GM21786 (cell line): ENCODE measurements around the gene CD226.
"Not testable (repeated sequence)": the region's sequence is repeated elsewhere in the genome, so short reads cannot be mapped to it uniquely, and the experiment has no call there.

Experiments used
- ATAC-seq: cut with Tn5 transposase; IDR thresholded peaks from one replicate; pipeline ENCODE4 v1.9.1; 2021; ENCODE audit not compliant: unreplicated experiment

The CD226 gene

DNA sequence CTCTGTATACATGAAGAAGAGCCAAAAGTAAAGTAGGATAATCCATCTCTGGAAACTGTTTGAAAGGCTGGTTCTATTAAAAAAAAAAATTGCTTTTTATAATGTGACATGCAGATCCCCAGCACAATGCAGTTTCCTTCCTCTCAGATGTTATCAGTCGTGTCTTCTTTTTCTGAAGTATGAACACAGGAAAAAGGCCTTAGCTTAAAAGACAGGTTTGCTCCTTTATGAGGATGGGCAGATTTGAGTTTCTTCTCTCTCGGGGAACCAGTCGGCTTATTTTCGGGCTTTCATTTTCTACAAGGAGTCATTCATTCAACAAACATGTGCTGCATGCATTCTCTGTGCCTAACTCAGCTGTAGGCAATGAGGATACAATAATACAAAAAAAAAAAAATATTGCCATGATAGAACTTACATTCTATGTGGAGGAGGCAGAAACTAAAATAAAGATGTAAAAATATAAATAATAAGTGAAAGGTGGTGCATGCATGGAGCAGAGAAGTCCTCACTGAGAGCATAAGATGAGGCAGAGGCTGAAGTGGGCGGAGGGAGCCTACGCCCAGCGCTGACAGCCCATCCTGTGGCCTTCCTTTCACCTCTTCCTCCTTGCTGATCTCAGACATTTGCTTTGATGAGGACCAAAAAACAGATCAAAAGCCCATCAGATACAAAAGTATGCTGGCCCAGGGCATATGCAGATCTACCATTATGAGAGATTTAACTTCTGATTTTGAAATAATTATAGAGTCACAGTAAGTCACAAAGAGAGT, at the start of gene CD226:
CD226 (minus strand) TSS at position 513 of the 773 bp plus-strand sequence; CDS start at position 46, 467 bp downstream.
- ATAC-seq, result peak; percentile 40

DNA sequence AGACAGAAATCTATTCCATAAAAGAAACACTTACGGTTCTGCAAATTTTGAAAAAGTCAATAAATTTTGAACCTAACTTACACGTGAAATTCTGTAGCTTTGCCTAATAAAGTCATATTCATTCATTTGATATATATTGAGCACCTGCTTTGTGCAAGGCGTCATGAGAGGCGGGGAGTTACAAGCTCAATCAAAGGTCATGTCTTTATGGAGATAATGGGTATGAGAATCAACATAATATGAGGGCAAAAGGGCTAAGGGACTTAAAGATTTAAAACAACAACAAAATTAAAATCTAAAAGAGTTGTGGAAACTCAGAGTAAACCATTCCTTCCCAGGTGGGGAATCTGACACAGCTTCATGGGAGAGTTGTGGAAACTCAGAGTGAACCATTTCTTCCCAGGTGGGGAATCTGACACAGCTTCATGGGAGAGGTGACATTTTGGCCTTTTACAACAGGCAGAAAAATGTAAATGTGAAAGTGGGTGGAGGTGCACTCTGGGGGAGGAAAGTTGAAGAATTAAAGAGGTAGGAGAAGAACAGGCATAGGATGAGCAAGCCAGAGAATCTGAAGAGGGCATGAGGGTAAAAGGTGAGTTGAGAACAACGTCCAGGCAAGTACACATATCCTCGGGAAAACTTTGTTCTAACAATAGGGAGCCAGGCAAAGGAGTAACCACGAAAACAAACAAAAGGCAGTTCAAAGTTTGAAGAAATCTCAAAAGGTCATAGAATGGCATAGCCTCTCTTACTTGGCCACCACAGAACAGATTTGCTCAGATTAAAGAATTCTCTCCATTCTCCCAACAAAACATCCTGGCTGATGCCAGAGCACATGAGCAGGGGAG, 49.5 kb upstream of the CD226 start:
- no peak for ATAC-seq

DNA sequence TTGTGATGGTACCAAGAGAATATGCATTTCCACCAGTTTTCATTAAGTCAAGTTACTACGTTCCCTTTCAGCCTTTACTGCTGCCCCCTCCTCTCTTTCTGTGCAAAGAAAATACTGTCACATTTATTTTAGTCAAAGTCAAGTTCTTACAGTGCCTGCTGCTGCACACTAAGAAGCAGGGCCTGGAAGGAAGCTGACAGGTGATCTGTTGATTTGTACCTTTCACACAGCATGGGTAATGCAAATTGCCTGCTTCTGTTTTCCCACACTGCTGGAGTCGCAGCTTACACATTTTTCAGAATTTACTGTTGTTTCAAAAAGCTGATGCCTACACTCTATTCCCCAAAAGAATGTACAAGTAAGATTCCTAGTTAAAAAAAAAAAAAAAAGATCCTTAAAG, 48.7 kb upstream of the CD226 start:
- no peak for ATAC-seq

DNA sequence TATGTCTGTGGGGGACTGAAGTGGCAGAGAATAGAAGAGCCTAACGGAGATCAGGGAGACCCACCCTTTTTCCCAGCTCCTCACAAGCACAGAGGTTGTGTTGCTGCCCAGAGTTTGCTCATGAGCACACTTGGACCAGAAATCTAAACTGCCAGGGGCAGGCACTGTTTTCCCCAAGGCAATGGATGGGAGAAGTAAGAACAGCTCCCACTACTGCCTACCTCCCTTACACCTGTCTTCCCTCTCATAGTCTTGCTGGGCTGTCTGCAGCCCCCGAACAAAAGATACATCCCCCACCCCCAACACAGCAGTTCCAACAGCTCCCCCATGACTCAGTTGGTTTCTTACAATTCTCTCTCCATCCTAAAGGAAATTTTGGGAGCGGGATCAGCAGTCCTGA, 48.1 kb upstream of the CD226 start:
- no peak for ATAC-seq

DNA sequence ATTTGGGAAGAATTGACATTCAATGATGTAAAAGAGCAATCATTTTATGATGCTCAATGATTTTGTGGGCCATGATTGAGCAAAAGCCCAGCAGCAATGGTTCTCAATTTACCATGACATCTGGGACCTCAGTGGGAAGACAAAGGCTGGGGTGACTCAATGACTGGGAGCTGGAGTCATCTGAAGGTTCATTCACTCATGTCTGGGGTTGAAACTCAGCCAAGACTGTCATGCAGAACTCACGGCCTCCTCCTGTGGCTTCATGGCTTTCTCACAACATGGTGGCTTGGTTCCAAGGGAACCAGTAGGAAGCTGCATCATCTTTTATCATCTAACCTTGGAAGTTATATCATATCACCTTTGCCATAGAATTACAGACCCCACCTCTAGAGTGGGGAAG, 45.1 kb upstream of the CD226 start:
- ATAC-seq, result no peak

DNA sequence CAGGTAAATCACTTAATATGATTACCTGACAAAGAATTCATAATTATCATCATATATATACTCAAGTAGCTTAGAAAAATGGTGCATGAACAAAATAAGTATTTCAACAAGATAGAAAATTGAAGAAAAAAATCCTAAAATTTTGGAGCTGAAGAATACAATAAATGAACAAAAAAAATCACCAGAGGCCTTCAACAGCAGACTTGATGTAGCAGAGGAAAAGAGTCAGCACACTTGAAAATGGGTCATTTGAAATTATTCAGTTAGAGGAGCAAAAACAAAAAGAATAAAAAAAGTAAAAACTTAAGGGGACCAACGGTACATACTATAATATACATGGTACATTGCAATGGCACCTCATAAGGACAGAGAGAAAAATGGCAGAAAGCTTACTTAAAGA, 40.2 kb upstream of the CD226 start:
- no peak for ATAC-seq

DNA sequence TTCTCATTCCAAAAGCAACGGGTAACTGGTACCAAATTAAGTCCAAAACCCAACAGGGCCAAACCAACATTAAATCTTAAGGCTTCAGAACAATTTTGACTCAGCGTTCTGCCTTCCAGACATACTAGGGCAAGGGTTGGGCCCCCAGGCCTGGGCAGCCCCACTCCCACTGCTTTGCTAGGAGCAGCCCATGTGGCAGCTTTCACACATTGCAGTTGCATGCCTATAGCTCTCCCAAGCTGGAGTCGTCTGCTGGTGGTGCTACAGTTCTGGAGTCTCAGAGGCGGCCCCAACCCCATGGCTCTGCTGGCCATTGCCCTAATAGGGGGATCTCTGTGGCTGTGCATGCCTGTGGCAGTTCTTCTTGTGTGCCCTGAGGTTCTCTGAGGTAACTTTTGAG, 37.6 kb upstream of the CD226 start:
- ATAC-seq, result no peak

DNA sequence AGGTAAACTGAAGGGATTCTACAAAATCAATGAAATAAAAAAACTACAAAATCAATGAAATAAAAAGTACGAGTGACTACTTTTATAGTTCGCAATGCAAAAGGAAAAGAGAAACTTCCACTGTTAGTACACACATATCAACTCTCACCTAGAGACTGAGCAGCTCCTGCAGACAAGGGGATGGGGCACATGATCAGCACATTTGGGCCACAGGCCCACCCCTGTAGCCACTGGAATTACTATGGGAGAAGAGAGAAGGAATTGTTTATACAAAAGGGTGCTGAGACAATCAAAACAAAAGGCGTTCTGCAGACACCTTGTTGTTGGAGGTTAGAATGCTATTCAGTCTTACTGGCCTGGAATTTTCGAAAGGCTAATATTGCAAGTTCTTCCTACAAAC, 34.7 kb upstream of the CD226 start:
- ATAC-seq, result no peak

DNA sequence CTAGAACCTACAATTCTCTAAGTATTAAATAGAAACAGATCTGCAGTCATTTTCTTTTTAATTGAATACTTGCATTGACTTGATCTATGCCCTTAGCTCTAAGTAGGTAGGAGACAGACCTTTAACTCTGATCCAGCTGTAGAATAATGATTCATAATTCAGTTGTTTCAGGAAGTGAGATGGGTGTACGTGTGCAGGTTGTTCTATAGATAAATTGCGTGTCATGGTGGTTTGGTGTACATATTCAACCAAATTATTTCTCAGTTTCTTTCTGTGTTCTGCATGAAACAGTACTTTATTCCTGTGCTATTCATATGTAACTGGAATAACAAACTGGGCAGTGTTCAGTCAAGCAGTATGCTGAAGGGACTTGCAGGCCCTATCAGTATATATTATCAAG, 34.3 kb upstream of the CD226 start:
- peak; percentile 35 for ATAC-seq

DNA sequence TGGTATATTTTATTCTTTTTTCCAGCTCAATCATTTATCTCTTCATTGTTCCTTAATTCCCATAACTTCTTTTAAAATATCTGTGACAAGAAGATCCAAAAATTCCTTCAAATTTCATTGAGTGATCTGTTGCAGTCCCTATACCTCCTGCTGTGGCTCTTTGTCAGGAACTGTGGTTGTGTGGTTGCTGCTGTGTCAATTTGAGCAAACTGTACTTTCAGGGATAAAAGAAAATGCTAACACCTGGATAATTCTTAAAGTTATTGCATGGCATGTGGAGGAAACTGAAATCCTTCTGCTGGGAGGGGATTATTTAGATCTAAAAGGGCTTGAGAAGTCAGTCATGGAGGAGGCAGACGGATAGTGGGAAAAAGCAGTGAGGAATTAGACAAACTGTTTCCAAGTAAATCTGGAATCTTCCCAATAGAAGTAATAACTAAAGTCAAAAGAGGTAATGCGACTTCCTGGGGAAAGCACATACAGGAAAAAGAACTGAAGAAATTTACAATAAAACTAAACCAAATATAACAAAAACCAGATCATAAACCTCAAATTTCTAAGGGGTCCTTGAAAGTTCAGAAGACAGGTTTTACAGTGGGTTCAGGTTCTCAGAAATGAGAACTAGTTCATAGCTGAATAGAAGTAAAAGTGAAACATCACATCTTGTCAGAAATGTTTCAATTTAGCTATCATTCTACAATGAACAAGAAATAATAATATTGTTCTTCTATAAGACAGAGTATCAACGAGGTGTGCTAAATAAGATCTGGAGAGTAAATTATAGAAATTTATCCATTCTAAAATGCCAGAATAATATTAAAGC, 33.5 kb upstream of the CD226 start:
- no peak for ATAC-seq

DNA sequence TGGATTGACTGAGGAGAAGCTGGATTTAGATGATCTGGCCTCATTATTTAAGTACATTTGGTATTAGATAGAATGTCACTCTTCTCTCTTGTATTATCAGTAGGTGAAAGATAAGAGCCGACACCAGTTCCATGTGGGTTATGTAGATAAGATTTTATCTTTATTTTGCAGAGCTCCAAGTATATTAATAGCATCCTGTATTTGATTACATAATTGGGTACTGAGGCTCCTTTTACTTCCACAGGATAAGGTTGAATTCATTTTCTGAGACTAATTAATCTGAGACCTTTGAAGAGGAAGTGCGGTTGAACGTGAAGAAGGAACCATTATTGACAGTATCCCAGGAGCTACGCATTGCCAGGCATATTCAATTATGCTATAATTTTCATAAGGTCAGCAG, 32.8 kb upstream of the CD226 start:
- no peak for ATAC-seq

DNA sequence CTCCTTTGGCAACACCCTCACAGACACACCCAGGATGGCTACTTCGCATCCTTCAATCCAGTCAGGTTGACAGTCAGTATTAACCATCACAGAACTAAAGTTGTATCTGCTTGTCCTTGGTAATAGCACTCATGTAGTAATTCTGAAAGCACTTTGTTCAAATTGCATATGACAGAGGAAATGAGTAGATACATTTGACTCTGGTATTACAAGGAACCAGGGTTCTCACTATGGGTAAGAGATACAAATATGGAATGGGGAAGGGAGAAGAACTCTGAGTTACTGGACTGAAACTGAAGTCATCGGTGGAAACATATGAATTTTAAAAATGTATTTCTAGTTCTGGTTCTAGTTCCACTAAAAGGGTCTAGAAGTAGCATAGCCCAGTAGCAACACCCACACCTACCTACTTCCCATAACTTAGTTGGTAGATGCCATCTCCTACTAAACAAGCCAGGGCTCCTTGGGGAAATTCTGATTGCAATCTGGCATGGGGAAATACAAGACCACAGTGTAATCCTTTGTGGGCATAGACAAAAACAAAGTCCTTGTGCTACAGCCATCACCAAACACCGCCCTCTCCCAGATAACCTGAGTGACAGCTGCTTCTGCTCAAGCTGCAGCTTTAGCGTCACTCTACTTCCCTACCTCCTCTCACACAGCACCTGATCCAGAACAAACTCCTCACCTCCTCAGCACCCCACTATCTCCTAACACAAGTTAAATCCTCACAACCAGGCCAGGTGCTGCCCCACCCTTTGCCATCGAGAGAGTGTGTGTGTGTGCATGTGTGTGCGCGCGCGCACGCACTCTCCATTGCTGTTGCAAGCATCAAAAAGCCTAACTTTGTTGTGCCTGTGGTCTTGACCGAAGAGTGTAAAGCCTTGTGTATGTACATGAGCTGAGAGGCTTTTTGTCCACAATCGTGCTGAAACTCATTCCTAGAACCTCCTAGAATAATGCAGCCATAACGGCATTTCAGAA, 31.4 kb upstream of the CD226 start:
- ATAC-seq, result peak; percentile 76

DNA sequence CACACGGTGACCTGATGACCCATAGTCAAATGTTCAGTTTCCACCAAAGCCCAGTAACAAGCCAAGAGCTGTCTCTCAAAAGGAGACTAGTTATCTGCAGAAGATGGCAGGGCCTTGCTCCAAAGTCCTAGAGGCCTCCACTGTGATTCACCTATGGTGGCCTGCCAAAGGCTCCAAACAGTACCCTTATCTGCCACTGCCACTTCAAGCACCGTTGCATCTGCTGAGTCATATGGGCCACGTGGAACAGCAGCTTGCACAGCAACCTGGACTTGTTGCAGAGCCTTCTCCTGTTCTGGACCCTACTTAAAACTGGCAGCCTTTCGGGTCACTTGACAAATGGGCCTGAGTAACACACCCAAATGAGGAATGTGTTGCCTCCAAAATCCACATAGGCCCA, 27.6 kb upstream of the CD226 start:
- ATAC-seq, result not testable (repeated sequence)

DNA sequence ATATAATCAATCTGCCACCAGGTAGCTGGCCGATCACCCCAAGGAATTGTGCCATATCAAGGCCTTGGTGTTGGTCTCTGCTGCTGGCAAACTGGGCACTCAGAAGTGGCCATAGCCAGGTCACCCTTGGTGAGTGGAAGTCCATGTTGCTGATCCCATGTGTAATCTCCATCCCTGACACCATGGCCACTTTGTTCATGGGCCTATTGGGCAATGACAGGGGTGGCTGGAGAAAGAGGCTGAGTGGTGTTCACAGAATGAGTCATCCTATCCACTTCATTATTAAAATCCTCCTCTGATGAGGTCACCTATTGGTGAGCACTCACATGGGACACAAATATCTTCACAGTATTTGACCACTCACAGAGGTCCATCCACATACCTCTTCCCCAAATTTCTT, 26.7 kb upstream of the CD226 start:
- no peak for ATAC-seq

DNA sequence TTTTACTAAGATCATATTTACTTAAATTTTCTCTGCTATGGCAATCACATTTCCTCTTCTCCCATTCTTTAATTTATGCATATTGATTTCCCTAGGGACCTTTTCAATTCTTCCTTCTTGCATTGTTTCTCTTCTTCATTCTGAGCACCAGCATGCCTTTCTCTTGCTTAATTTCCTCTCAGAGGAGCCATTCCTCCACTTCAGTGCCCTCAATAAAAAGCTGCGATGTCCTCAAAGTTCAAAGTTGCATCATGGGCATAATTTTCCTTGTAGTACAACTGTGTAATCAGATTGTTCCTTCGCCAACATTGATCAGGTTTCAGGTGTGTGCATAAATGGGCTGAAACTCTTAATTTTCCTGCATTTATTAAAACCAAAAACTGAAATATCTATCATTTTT, 21.8 kb upstream of the CD226 start:
- ATAC-seq, result no peak

DNA sequence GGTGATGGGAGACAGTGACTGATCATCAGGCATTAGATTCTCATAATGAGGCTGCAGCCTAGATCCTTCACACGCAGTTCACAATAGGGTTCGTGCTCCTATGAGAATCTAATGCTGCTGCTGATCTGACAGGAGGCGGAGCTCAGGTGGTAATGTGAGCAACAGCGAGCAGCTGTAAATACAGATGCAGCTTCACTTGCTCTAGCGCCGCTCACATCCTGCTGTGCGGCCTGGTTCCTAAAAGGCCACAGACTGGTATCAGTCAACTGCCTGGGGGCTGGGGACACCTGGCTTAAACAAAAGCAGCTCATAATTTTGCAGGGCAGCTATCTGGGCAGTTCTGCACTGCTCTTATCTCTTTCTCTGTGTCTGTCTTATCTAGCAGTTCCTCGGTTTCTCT, 20.4 kb upstream of the CD226 start:
- ATAC-seq, result no peak

DNA sequence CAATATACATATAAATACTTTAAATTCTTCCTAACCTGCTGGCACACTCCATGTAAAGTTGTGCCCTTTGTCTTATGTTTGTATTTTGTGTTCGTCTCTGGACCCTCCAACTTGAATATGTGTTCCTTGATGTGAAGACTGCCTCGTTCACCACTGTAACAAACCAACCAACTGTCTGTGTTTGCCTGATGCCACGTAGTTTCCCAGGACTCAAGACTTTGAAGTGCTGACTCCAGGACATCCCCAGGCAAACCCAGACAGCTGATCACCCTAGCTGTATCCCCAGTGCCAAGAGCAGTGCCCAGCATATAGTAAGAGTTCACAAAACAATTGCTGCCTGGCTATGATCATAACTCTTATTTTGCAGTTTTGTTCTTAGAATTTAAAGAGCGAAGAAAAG, 15.5 kb upstream of the CD226 start:
- ATAC-seq, result no peak

DNA sequence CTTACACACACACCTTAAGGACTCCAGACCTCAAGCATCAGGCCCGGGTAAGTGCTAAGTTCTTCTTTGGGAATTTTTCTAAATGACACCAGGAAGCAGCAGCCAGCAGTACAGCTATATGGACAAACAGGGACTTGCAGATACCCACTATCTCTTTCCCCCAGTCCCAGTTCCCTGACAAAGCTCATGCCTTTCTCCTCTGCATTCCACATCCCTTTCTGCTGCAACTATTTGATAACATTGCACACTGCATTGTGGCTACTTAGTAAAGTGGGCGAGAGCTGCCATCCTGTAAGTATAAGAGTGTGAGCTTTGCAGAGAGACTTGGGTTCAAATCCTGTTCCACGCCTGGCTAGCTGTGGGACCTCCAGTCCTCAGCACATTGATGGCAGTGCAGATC, 14.0 kb upstream of the CD226 start:
- ATAC-seq, result no peak

DNA sequence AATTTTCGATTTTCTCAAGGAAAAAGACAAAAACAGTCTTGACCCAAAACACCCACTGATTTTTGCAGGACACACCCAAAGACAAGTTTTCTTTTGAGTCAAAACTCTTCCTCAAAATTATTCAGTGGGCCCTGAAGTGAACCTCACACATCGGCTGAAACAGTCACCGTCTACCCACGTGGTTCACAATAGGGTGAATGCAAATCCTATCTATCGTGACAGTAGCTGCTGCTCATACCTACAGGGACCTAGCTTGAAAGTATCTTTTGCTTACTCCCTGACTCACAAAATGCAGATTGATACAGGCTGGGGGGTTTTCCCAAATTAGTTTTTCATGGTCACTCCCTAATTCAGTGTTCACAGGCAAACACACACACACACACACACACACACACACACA, 10.7 kb upstream of the CD226 start:
- peak; percentile 47 for ATAC-seq

DNA sequence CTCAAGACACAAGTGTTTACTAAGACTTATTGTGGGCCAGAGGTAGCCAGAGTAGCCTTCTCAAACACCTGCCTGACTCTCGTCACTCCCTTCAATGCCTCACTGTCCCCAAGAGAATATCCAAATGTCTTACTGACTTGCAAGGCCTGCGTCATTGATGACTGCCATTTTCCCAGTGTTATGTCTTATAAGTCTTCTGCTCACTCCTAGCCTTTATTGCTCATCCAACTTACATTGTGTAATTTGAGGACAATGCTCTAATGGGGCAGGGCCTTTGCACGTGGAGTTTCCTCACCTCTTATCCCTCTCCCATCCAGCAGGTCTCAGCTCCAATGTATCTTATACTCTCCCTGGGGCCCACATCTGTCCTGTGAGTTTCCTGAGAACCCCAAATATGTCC, 10.1 kb upstream of the CD226 start:
- ATAC-seq, result no peak
